GM12878 (cell line): Measurements from ENCODE around the gene PARP11. TPM values are rescaled to one million over a fixed set of nuclear protein-coding genes. Genes with fewer than 3 reads are reported as not detected.

Source experiments
- CEBPB ChIP-seq, 2 experiments: fragments of 150-350 bp in 1 of 2; IDR thresholded peaks; 2 replicates each; pipeline ENCODE4 v1.6.1; 2012 to 2014; ENCODE audit warnings: low read depth in 2 of 2, low read length in 2 of 2, borderline replicate concordance in 1 of 2, inconsistent platforms in 1 of 2
- E2F4 ChIP-seq: IDR thresholded peaks from 2 replicates; pipeline ENCODE4 v1.6.1; 2012; ENCODE audit warnings: low read depth, low read length, improper control_type of control experiment
- LARP7 ChIP-seq: fragments of 450-650 bp; IDR thresholded peaks from 2 replicates; pipeline ENCODE4 v1.6.1; 2017; ENCODE audit warnings: mild to moderate bottlenecking
- POLR2A ChIP-seq: IDR thresholded peaks from 2 replicates; pipeline ENCODE4 v1.6.1; 2011; ENCODE audit warnings: low read depth, mild to moderate bottlenecking, low read length
- RAD21 ChIP-seq: IDR thresholded peaks from 2 replicates; pipeline ENCODE4 v1.6.1; 2011; ENCODE audit warnings: mild to moderate bottlenecking, low read depth, low read length, moderate library complexity; ENCODE audit not compliant: insufficient read depth
- RAD51 ChIP-seq: fragments of 450-650 bp; IDR thresholded peaks from 2 replicates; pipeline ENCODE4 v1.6.1; 2016; ENCODE audit warnings: moderate library complexity, mild to moderate bottlenecking, inconsistent platforms
- RBBP5 ChIP-seq: fragments of 200-600 bp; sonication (generic); conservative IDR thresholded peaks from 2 replicates; pipeline ENCODE4 v1.6.1; 2016
- SIX5 ChIP-seq: IDR thresholded peaks from 2 replicates; pipeline ENCODE4 v1.6.1; 2011; ENCODE audit warnings: mild to moderate bottlenecking, low read depth, low read length, moderate library complexity; ENCODE audit not compliant: severe bottlenecking
- SMC3 ChIP-seq: IDR thresholded peaks from 2 replicates; pipeline ENCODE4 v1.6.1; 2011; ENCODE audit warnings: low read length, improper control_type of control experiment, borderline replicate concordance
- ZBTB4 ChIP-seq: fragments of 450-650 bp; formaldehyde crosslinking; IDR thresholded peaks from 2 replicates; pipeline ENCODE4 v1.4.0; 2022; ENCODE audit warnings: mild to moderate bottlenecking, moderate library complexity
- ZNF207 ChIP-seq: fragments of 450-650 bp; IDR thresholded peaks from 2 replicates; pipeline ENCODE4 v1.6.1; 2014; ENCODE audit warnings: antibody characterized with exemption, mild to moderate bottlenecking, borderline replicate concordance
- ZNF24 ChIP-seq: fragments of 450-650 bp; IDR thresholded peaks from 2 replicates; pipeline ENCODE4 v1.6.1; 2017; ENCODE audit warnings: antibody characterized with exemption, mild to moderate bottlenecking
- polyA plus RNA-seq, 11 experiments: library from polyadenylated mRNA; depleted of rRNA in 4 of 11; unstranded in 6 of 11; stranded (reverse) in 5 of 11; fragments of >200 nt; fragmentation: Nextera tagmentation in 4 of 11; fragmentation: Illumina TruSeq in 1 of 11; extraction: Ambion mirVana in 4 of 11; extraction: Trizol in 1 of 11; gene quantifications; 1 replicate in 1 of 11; 2 replicates in 10 of 11; pipeline versions ENCODE4 v1.2.1 to v1.2.3, GENCODE V29; 2011 to 2016; ENCODE audit warnings: inconsistent platforms in 2 of 11, missing spikeins in 2 of 11, low read depth in 1 of 11
- total RNA-seq, 4 experiments: library from RNA; depleted of rRNA in 3 of 4; stranded (reverse); fragments of >200 nt in 3 of 4; fragmentation: Illumina TruSeq in 1 of 4; extraction: Trizol in 1 of 4; gene quantifications; 2 replicates each; pipeline versions ENCODE4 v1.2.1 to v1.2.3, GENCODE V29; 2013 to 2021
- TF ChIP-seq, protein P1 (sequence below): IDR thresholded peaks from 2 replicates; pipeline ENCODE4 v1.6.1; 2011; ENCODE audit warnings: mild to moderate bottlenecking, low read depth, low read length, moderate library complexity; ENCODE audit not compliant: insufficient replicate concordance
- TF ChIP-seq, protein P2 (sequence below): IDR thresholded peaks from 2 replicates; pipeline ENCODE4 v1.6.1; 2012; ENCODE audit warnings: low read depth, low read length, improper control_type of control experiment

PARP11 gene
- total and polyA plus RNA-seq, 10 of the 15 experiments (the other 5 are each of a cell fraction or from before 2014, with no cell fraction given): 3.0 to 14.1 (median 6.3) TPM

DNA sequence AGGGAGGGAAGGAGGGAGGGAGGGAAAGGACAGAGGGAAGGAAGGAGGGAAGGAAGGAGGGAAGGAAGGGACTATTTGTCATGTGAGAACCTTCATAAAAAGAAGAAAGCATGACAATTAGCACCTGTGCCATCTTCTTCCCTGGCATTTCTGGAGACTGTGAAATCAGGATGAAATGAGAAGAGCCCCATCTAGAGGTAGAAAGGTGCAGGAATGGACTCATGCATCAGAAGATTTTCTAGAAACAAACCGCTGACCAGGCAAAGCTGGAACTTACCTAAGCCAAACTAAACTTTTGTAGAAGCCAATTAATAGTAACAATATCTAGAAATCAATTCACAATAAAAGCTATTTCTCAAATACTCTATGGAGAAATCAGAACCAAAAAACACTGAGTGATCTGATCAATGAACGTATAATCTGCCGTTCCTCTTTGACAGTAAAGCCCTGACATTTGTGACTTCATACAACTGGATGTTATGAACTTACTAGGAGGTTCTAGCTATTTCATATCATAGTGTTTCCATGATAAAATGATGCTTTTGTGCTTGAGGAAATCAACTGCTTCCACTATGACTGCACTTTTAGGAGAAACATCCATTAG is 95.9 kb downstream of the PARP11 start (continued):
- TF ChIP-seq ZBTB4 (CRISPR knock-in tag): no peak
- TF ChIP-seq, protein P1, sequence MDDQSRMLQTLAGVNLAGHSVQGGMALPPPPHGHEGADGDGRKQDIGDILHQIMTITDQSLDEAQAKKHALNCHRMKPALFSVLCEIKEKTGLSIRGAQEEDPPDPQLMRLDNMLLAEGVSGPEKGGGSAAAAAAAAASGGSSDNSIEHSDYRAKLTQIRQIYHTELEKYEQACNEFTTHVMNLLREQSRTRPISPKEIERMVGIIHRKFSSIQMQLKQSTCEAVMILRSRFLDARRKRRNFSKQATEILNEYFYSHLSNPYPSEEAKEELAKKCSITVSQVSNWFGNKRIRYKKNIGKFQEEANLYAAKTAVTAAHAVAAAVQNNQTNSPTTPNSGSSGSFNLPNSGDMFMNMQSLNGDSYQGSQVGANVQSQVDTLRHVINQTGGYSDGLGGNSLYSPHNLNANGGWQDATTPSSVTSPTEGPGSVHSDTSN: no peak
- TF ChIP-seq, protein P2, sequence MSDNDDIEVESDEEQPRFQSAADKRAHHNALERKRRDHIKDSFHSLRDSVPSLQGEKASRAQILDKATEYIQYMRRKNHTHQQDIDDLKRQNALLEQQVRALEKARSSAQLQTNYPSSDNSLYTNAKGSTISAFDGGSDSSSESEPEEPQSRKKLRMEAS: no peak
- no peak for TF ChIP-seq ZNF24
- TF ChIP-seq SMC3: peak; percentile 51; the same call in 1 of the 2 replicates
- no peak for TF ChIP-seq ZNF207
- TF ChIP-seq RBBP5: no peak
- no peak for TF ChIP-seq RAD51
- TF ChIP-seq POLR2A: no peak
- no peak for TF ChIP-seq SIX5
- no peak for TF ChIP-seq LARP7
- peak; percentile 79 for TF ChIP-seq RAD21
- TF ChIP-seq CEBPB (IDR thresholded peaks at IDR 0.05; ENCODE audit: borderline replicate concordance in 1 of 2, low read depth in 2 of 2, low read length in 2 of 2): no peak
- TF ChIP-seq E2F4: no peak
